Measurements from ENCODE around the gene OR6X1. TPM values are rescaled to one million over a fixed set of nuclear protein-coding genes. Genes with fewer than 3 reads are reported as not detected.
A peak's percentile ranks its signal among the peaks of the same experiment; 100 is the strongest.

The OR6X1 gene
- total RNA-seq, 1 experiment from 2014 or later: not detected

DNA sequence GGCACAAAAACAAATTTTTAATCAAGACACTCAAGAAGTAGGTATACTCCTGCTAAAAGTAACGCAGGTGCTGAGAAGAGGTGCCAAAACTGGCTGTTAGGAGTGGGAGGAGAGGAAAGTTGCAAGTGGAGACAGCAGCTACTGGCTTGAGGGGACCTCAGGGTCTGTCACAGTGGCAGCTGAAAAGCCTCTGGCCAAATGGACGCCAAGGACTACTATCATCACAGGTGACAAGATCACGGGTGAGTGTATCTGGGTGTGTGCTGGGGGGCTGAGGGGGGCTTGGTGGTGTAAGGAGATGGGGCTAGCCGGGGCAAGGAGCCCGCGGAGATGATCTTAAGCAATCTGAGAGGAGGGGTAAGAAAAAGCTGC, 13.5 kb downstream of the OR6X1 start:
- CTCF ChIA-PET: no interaction called here

DNA sequence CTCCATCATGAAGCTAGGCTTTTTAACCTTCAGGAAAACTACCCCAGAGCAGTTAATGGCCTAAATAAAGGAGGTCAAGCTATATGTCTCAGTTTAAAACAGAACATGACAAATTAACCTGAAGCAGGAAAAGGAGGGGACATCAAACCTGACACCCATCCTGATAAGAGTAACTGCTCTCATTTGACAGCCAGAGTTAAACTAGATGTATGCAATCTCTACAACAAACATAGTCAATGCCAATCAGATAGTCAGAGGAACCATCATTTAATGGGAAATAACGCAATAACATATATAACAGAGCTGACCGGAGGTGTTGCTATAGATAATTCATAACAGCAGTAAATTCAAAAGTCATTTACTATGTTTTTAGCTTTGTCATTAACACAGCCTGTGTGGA, 15.9 kb downstream of the OR6X1 start:
- intact Hi-C loops (cut with micrococcal nuclease; ENCODE audit: unreplicated experiment): no loop called here
- Mint-ChIP-seq H3K27me3 (ENCODE audit: unreplicated experiment) (no peaks in the 10 kb centered on the region), H3K9me3 (ENCODE audit: low read depth, unreplicated experiment) (peaks cover 5% of the 10 kb centered on the region), H3K4me3 (ENCODE audit: low read depth, unreplicated experiment) (no peak overlapping the region), H3K36me3 (ENCODE audit: insufficient read depth, unreplicated experiment) (peaks cover 30% of the 10 kb centered on the region), H3K4me1 (ENCODE audit: low read depth, unreplicated experiment) (no peaks in the 10 kb centered on the region), H3K27ac (ENCODE audit: unreplicated experiment) (no peak overlapping the region)
- no TSS peak for BruUV-seq (replicated peaks)
- CTCF ChIA-PET: no interaction called here
- no peak for DNase-seq
- TF ChIP-seq, protein P1, sequence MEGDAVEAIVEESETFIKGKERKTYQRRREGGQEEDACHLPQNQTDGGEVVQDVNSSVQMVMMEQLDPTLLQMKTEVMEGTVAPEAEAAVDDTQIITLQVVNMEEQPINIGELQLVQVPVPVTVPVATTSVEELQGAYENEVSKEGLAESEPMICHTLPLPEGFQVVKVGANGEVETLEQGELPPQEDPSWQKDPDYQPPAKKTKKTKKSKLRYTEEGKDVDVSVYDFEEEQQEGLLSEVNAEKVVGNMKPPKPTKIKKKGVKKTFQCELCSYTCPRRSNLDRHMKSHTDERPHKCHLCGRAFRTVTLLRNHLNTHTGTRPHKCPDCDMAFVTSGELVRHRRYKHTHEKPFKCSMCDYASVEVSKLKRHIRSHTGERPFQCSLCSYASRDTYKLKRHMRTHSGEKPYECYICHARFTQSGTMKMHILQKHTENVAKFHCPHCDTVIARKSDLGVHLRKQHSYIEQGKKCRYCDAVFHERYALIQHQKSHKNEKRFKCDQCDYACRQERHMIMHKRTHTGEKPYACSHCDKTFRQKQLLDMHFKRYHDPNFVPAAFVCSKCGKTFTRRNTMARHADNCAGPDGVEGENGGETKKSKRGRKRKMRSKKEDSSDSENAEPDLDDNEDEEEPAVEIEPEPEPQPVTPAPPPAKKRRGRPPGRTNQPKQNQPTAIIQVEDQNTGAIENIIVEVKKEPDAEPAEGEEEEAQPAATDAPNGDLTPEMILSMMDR (IDR thresholded peaks at IDR 0.05; ENCODE audit: unreplicated experiment): no peak

More for the DNA sequence above, 13.5 kb downstream of the OR6X1 start:
- no peak for DNase-seq
- H3K9me3 Mint-ChIP-seq (ENCODE audit: low read depth, unreplicated experiment): peaks cover 3% of the 10 kb centered on the region
- no peaks in the 10 kb centered on the region for H3K4me1 Mint-ChIP-seq (ENCODE audit: low read depth, unreplicated experiment)
- H3K4me3 Mint-ChIP-seq (ENCODE audit: low read depth, unreplicated experiment): peak overlapping the region; percentile 80
- intact Hi-C loops (cut with micrococcal nuclease; ENCODE audit: unreplicated experiment): no loop called here
- peaks cover 30% of the 10 kb centered on the region for H3K36me3 Mint-ChIP-seq (ENCODE audit: insufficient read depth, unreplicated experiment)
- no TSS peak for BruUV-seq (replicated peaks)
- peaks cover 20% of the 10 kb centered on the region for H3K27me3 Mint-ChIP-seq (ENCODE audit: unreplicated experiment)
- H3K27ac Mint-ChIP-seq (ENCODE audit: unreplicated experiment): peak overlapping the region; percentile 68
- TF ChIP-seq, protein P1 (IDR thresholded peaks at IDR 0.05; ENCODE audit: unreplicated experiment): no peak

DNA sequence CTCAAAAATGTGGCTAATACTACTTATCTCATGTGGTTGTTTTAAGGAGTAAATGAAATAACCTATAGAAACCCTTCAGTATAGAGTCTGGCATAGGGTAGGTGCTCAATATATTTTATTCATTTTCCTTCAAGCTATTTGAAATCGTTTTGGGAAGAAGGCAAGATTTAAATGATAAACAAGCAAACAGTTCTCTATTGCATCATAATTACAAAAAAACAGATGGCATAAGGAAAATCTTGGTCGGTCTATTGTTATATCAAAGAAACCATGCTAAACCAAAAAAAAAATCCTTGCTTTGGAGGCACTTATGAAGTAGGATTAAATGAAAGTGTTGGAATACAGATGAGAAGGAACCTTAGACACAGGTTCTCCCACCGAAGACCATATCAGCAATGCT, 17.5 kb downstream of the OR6X1 start:
- H3K4me3 Mint-ChIP-seq (ENCODE audit: low read depth, unreplicated experiment): no peak overlapping the region
- H3K27me3 Mint-ChIP-seq (ENCODE audit: unreplicated experiment): no peaks in the 10 kb centered on the region
- H3K27ac Mint-ChIP-seq (ENCODE audit: unreplicated experiment): no peak overlapping the region
- no peaks in the 10 kb centered on the region for H3K4me1 Mint-ChIP-seq (ENCODE audit: low read depth, unreplicated experiment)
- TF ChIP-seq, protein P1 (IDR thresholded peaks at IDR 0.05; ENCODE audit: unreplicated experiment): no peak
- H3K9me3 Mint-ChIP-seq (ENCODE audit: low read depth, unreplicated experiment): peaks cover 5% of the 10 kb centered on the region
- no peak for DNase-seq
- peaks cover 24% of the 10 kb centered on the region for H3K36me3 Mint-ChIP-seq (ENCODE audit: insufficient read depth, unreplicated experiment)
- intact Hi-C loops (cut with micrococcal nuclease; ENCODE audit: unreplicated experiment): no loop called here
- no TSS peak for BruUV-seq (replicated peaks)
- CTCF ChIA-PET: no interaction called here

DNA sequence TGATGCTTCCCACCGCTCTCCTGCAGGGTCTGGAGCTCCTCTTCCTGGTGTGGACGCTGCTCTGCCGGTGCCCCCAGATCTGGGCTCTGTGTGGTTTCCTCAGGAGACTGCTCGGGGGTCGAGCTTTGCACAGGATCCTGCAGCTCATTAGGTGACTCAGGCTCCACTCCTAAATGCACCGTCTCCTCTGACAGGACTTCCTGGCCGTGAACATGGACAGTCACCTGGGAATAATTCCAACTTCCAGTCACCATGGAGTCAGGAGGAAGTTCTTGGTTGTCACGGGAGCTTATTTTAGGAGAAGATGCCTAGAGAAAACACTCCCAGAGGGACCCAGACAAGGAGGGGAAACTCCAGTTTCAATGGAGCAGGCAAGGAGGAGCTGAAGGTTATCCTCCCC, 24.7 kb downstream of the OR6X1 start:
- no TSS peak for BruUV-seq (replicated peaks)
- TF ChIP-seq, protein P1 (IDR thresholded peaks at IDR 0.05; ENCODE audit: unreplicated experiment): no peak
- H3K4me3 Mint-ChIP-seq (ENCODE audit: low read depth, unreplicated experiment): no peak overlapping the region
- H3K27me3 Mint-ChIP-seq (ENCODE audit: unreplicated experiment): no peaks in the 10 kb centered on the region
- DNase-seq: no peak
- no peak overlapping the region for H3K27ac Mint-ChIP-seq (ENCODE audit: unreplicated experiment)
- CTCF ChIA-PET: no interaction called here
- H3K4me1 Mint-ChIP-seq (ENCODE audit: low read depth, unreplicated experiment): no peaks in the 10 kb centered on the region
- H3K36me3 Mint-ChIP-seq (ENCODE audit: insufficient read depth, unreplicated experiment): peaks cover 34% of the 10 kb centered on the region
- intact Hi-C loops (cut with micrococcal nuclease; ENCODE audit: unreplicated experiment): no loop called here
- peaks cover 7% of the 10 kb centered on the region for H3K9me3 Mint-ChIP-seq (ENCODE audit: low read depth, unreplicated experiment)

Measured in Calu3 (cell line).